Activated T-helper 2 cell treated with anti-CD3 and anti-CD28 coated beads, Interferon-gamma antibody, Interleukin-2, Interleukin-4, amounts not matched to agents 10 μg/mL and 5 μg/mL and 100 μg/mL, durations not matched to agents 14 hours and 24 hours and 36 hours (primary cell): Measurements from ENCODE around the gene PFDN5. TPM values are rescaled to one million over a fixed set of nuclear protein-coding genes. Genes with fewer than 3 reads are reported as not detected.

ENCODE experiments used
- DNase-seq: peaks from one replicate; pipeline ENCODE4 v3.0.0; 2021; ENCODE audit warnings: low spot score
- H3K27ac Mint-ChIP-seq: one replicate; pipeline ENCODE4 v1.8.0; 2021; ENCODE audit warnings: mixed read lengths
- H3K27me3 Mint-ChIP-seq: one replicate; pipeline ENCODE4 v1.8.0; 2021; ENCODE audit warnings: low read depth, mixed read lengths
- H3K36me3 Mint-ChIP-seq: one replicate; pipeline ENCODE4 v1.8.0; 2021; ENCODE audit warnings: low read depth, mixed read lengths
- H3K4me1 Mint-ChIP-seq: one replicate; pipeline ENCODE4 v1.8.0; 2021; ENCODE audit warnings: low read depth, mixed read lengths
- H3K4me3 Mint-ChIP-seq: one replicate; pipeline ENCODE4 v1.8.0; 2021; ENCODE audit warnings: low read depth, mild to moderate bottlenecking, moderate library complexity, mixed read lengths
- H3K9me3 Mint-ChIP-seq: one replicate; pipeline ENCODE4 v1.8.0; 2021; ENCODE audit warnings: mixed read lengths
- intact Hi-C: fragments of 100-400 bp; cut with micrococcal nuclease; formaldehyde crosslinking; loops from one replicate; pipeline ENCODE4 v1.15.1; 2023
- total RNA-seq: library from RNA; stranded (reverse); gene quantifications from 2 replicates; pipeline ENCODE4 v1.2.3, GENCODE V29; 2022

The PFDN5 gene
- total RNA-seq, 1 donor from 2014 or later: 321 TPM

GRCh38 chr12:53336181-53336681, 40.9 kb downstream of the PFDN5 start, which contains the start of gene SP7:
TSS of gene SP7 (minus strand) at chr12:53336354. CDS start at chr12:53335646, 708 bp downstream.
- intact Hi-C loops: no loop called here
- no peak for DNase-seq
- Mint-ChIP-seq H3K4me3 (no peak within 1 kb of the TSS), H3K27ac (no peak within 1 kb of the TSS), H3K27me3 (peaks cover 46% of the 10 kb centered on the region), H3K36me3 (no peaks in the 10 kb centered on the region), H3K9me3 (no peaks in the 10 kb centered on the region), H3K4me1 (peaks cover 9% of the 10 kb centered on the region)

- no peak for DNase-seq
- peaks cover 42% of the 10 kb centered on the region for H3K27me3 Mint-ChIP-seq
- no peaks in the 10 kb centered on the region for H3K36me3 Mint-ChIP-seq
Measured at GRCh38 chr12:53338017-53338416, 42.7 kb downstream of the PFDN5 start.

GRCh38 chr12:53338916-53339315, 43.6 kb downstream of the PFDN5 start:
- DNase-seq: no peak
- Mint-ChIP-seq H3K9me3 (no peaks in the 10 kb centered on the region), H3K27me3 (peaks cover 41% of the 10 kb centered on the region), H3K27ac (no peak overlapping the region), H3K36me3 (no peaks in the 10 kb centered on the region), H3K4me1 (peaks cover 13% of the 10 kb centered on the region), H3K4me3 (no peak overlapping the region)
- intact Hi-C loops: no loop called here

More at GRCh38 chr12:53338017-53338416, 42.7 kb downstream of the PFDN5 start:
- Mint-ChIP-seq H3K4me3 (no peak overlapping the region), H3K27ac (no peak overlapping the region), H3K9me3 (no peaks in the 10 kb centered on the region), H3K4me1 (peaks cover 9% of the 10 kb centered on the region)
- intact Hi-C loops: no loop called here

- H3K27ac Mint-ChIP-seq: no peak overlapping the region
- intact Hi-C loops: no loop called here
- H3K27me3 Mint-ChIP-seq: peaks cover 31% of the 10 kb centered on the region
- H3K9me3 Mint-ChIP-seq: no peaks in the 10 kb centered on the region
- no peak overlapping the region for H3K4me3 Mint-ChIP-seq
- H3K4me1 Mint-ChIP-seq: peaks cover 23% of the 10 kb centered on the region
- DNase-seq: no peak
- no peaks in the 10 kb centered on the region for H3K36me3 Mint-ChIP-seq
Measured at GRCh38 chr12:53340398-53340797, 45.1 kb downstream of the PFDN5 start.

GRCh38 chr12:53343449-53343848, 48.1 kb downstream of the PFDN5 start:
- peaks cover 18% of the 10 kb centered on the region for H3K4me1 Mint-ChIP-seq

GRCh38 chr12:53343969-53344368, 48.6 kb downstream of the PFDN5 start:
- H3K4me3 Mint-ChIP-seq: peak overlapping the region; percentile 71
- intact Hi-C loops: loop anchor here (1.0 kb wide), 1 partner anchor 157 kb away; the partner anchor contains the start of gene TARBP2
- H3K9me3 Mint-ChIP-seq: no peaks in the 10 kb centered on the region
- no peaks in the 10 kb centered on the region for H3K36me3 Mint-ChIP-seq
- peaks cover 7% of the 10 kb centered on the region for H3K27me3 Mint-ChIP-seq
- peak overlapping the region; percentile 75 for H3K27ac Mint-ChIP-seq
- DNase-seq: no peak
- H3K4me1 Mint-ChIP-seq: peaks cover 18% of the 10 kb centered on the region

More at GRCh38 chr12:53343449-53343848, 48.1 kb downstream of the PFDN5 start:
- H3K4me3 Mint-ChIP-seq: peak overlapping the region; percentile 51
- no peaks in the 10 kb centered on the region for H3K9me3 Mint-ChIP-seq
- H3K27me3 Mint-ChIP-seq: peaks cover 8% of the 10 kb centered on the region
- intact Hi-C loops: no loop called here
- no peak for DNase-seq
- no peaks in the 10 kb centered on the region for H3K36me3 Mint-ChIP-seq
- H3K27ac Mint-ChIP-seq: no peak overlapping the region

- peak overlapping the region; percentile 75 for H3K27ac Mint-ChIP-seq
- peaks cover 7% of the 10 kb centered on the region for H3K27me3 Mint-ChIP-seq
- H3K4me3 Mint-ChIP-seq: peak overlapping the region; percentile 71
- DNase-seq: no peak
- no peaks in the 10 kb centered on the region for H3K36me3 Mint-ChIP-seq
- intact Hi-C loops: loop anchor here (1.0 kb wide), 1 partner anchor 157 kb away; the partner anchor contains the start of gene TARBP2
- H3K9me3 Mint-ChIP-seq: no peaks in the 10 kb centered on the region
- peaks cover 18% of the 10 kb centered on the region for H3K4me1 Mint-ChIP-seq
Measured at GRCh38 chr12:53344487-53344823, 49.1 kb downstream of the PFDN5 start.

- Mint-ChIP-seq H3K9me3 (no peaks in the 10 kb centered on the region), H3K27ac (peak overlapping the region; percentile 93), H3K36me3 (no peaks in the 10 kb centered on the region), H3K4me3 (peak overlapping the region; percentile 98), H3K4me1 (peaks cover 18% of the 10 kb centered on the region), H3K27me3 (peaks cover 7% of the 10 kb centered on the region)
- DNase-seq: peak; percentile 47
- intact Hi-C loops: loop anchor here (1.0 kb wide), 2 partner anchors 21 to 156 kb away; partner anchors contain the start of gene TARBP2
Measured at GRCh38 chr12:53344824-53345485, 49.6 kb downstream of the PFDN5 start.

- no peaks in the 10 kb centered on the region for H3K9me3 Mint-ChIP-seq
- peaks cover 15% of the 10 kb centered on the region for H3K4me1 Mint-ChIP-seq
- H3K36me3 Mint-ChIP-seq: no peaks in the 10 kb centered on the region
- intact Hi-C loops: loop anchor here (1.0 kb wide), 1 partner anchor 21 kb away; no protein-coding TSS in a partner anchor
- H3K27me3 Mint-ChIP-seq: peaks cover 5% of the 10 kb centered on the region
- DNase-seq: no peak
- peak overlapping the region; percentile 98 for H3K4me3 Mint-ChIP-seq
- no peak overlapping the region for H3K27ac Mint-ChIP-seq
Measured at GRCh38 chr12:53345486-53346188, 50.3 kb downstream of the PFDN5 start.

- intact Hi-C loops: no loop called here
- Mint-ChIP-seq H3K4me1 (peaks cover 15% of the 10 kb centered on the region), H3K4me3 (no peak overlapping the region), H3K9me3 (no peaks in the 10 kb centered on the region), H3K36me3 (no peaks in the 10 kb centered on the region), H3K27me3 (peaks cover 3% of the 10 kb centered on the region), H3K27ac (no peak overlapping the region)
- no peak for DNase-seq
Measured at GRCh38 chr12:53346491-53346890, 51.1 kb downstream of the PFDN5 start.

- Mint-ChIP-seq H3K9me3 (no peaks in the 10 kb centered on the region), H3K27me3 (no peaks in the 10 kb centered on the region), H3K4me1 (peaks cover 21% of the 10 kb centered on the region), H3K36me3 (no peaks in the 10 kb centered on the region), H3K27ac (no peak overlapping the region), H3K4me3 (no peak overlapping the region)
- DNase-seq: no peak
- intact Hi-C loops: no loop called here
Measured at GRCh38 chr12:53347905-53348304, 52.6 kb downstream of the PFDN5 start.
